Measurements from ENCODE around the gene GLIS1.

GLIS1 gene

DNA sequence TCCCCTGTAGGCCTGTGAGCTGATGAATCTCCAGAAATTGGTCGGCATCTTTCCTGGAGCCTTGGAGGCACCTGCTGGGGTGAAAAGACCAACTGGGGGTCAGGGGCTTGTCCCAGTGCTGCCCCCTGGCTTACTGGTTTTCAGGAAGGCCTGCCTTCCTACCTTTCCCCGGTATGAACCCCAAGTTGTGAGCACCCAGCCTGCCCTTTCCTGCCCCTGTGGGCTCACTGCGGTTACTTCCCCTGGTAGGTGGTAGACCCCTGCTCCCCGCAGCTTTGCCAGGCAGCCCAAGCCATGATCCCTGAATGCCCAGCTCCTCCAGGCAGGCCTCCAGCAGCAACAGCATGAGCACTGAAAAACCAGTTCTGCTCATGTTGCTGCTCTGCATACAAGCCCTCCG, 269.6 kb downstream of the GLIS1 start:
- H3K27ac ChIP-seq (ENCODE audit: low read depth, low read length): no peak overlapping the region
- H3K36me3 ChIP-seq (ENCODE audit: insufficient read depth, low read length): no peaks in the 10 kb centered on the region
- H3K4me1 ChIP-seq (ENCODE audit: insufficient read depth, low read length): no peaks in the 10 kb centered on the region
- H3K9me3 ChIP-seq (ENCODE audit: insufficient read depth, low read depth, low read length): no peaks in the 10 kb centered on the region
- 92% methylated on average over 5 of the region's 5 CpGs for WGBS
- H3K9ac ChIP-seq (ENCODE audit: low read depth, low read length): no peak overlapping the region
- no peaks in the 10 kb centered on the region for H3K27me3 ChIP-seq (ENCODE audit: insufficient read depth, low read length)
- H3K4me3 ChIP-seq (ENCODE audit: low read length): no peak overlapping the region

DNA sequence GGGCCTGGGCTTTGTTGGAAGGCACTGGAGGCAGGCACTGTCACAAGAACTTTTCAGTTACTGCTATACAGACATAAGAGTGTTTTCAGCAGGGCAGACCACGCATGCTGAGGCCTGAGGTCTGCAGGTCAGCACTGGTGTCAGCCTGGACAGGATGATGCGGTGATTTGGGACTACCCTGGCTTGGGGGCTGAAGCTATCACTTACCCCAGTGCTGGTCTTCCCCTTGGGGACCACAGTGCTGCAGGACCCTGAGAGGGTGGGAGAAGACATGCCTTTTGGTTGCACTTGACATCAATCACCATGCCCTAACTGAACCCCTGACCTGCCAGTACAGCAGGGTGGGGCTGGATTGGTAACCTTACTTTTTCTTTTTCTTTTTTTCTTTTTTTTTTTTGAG, 270.6 kb downstream of the GLIS1 start:
- WGBS: 99% methylated on average over 2 of the region's 2 CpGs
- Histone ChIP-seq H3K9me3 (ENCODE audit: insufficient read depth, low read depth, low read length) (no peaks in the 10 kb centered on the region), H3K9ac (ENCODE audit: low read depth, low read length) (no peak overlapping the region), H3K27me3 (ENCODE audit: insufficient read depth, low read length) (no peaks in the 10 kb centered on the region), H3K4me1 (ENCODE audit: insufficient read depth, low read length) (no peaks in the 10 kb centered on the region), H3K27ac (ENCODE audit: low read depth, low read length) (no peak overlapping the region), H3K4me3 (ENCODE audit: low read length) (no peak overlapping the region), H3K36me3 (ENCODE audit: insufficient read depth, low read length) (no peaks in the 10 kb centered on the region)

DNA sequence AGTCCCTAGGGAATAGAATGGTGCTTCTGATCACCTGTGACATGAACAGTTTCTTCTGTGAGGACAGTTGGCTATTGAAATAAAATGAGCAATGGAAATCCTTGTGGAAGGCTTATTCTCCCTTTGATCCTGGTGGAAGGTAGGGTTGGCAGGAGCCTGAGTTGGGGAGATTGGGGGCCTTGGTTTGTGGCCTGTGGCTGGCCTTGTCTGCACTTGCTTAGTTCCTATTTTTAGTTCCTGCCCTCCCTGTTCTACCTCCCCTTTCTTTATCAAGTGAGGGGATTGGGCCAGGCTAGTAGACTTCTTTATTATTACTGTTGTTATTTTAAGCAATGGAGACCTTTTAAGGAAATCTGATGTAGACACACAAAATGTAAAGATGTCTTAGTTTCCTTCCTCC, 271.6 kb downstream of the GLIS1 start:
- H3K9me3 ChIP-seq (ENCODE audit: insufficient read depth, low read depth, low read length): no peaks in the 10 kb centered on the region
- no peak overlapping the region for H3K4me3 ChIP-seq (ENCODE audit: low read length)
- no peaks in the 10 kb centered on the region for H3K27me3 ChIP-seq (ENCODE audit: insufficient read depth, low read length)
- H3K9ac ChIP-seq (ENCODE audit: low read depth, low read length): no peak overlapping the region
- no peaks in the 10 kb centered on the region for H3K36me3 ChIP-seq (ENCODE audit: insufficient read depth, low read length)
- H3K4me1 ChIP-seq (ENCODE audit: insufficient read depth, low read length): no peaks in the 10 kb centered on the region
- no peak overlapping the region for H3K27ac ChIP-seq (ENCODE audit: low read depth, low read length)

DNA sequence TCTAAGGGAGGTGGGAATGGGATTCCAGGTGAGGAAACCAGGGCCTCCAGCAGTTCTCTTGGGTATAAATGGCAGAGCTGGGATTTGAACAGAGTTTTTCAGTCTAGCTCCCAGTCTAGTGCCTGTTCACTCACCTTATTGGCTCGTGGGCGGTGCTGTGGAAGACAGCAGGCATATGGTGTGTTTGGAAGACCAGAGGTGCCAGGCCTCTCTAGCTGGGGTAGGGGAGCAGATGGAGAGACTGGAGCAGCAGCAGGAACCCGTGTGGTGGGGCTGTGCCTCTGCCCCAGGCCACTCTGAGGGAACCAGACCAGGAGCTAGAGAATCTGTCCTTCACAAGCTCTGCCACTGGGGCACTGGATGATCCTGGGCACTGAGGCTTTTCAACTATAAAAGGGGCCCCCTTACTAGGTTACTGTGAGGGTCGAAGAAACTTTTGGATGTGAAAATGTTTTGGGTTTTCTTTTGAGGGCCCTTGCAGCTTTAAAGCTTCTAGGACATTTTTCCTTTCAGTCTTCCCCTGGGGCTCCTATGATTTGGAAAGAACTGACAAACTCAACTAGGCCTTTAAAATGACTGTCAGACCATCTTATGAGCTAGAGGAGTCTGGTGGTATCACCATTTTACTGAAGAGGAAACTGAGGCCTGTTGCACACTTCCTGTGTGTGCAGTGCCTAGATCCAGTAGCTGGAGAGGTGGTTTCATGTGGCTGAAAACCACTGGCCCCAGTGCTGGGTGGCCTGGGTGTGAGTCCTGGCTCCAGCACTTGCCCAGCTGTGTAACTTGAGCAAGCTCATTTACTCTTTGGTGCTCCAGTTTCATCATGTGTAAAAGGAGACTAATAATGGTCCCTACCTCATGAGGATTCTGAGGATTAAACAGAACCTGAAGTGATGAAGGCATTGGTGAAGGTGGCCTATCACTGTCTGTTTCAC, 273.7 kb downstream of the GLIS1 start:
- no peak overlapping the region for H3K9ac ChIP-seq (ENCODE audit: low read depth, low read length)
- H3K4me3 ChIP-seq (ENCODE audit: low read length): no peak overlapping the region
- no peak overlapping the region for H3K27ac ChIP-seq (ENCODE audit: low read depth, low read length)
- no peaks in the 10 kb centered on the region for H3K36me3 ChIP-seq (ENCODE audit: insufficient read depth, low read length)
- H3K4me1 ChIP-seq (ENCODE audit: insufficient read depth, low read length): no peaks in the 10 kb centered on the region
- H3K9me3 ChIP-seq (ENCODE audit: insufficient read depth, low read depth, low read length): no peaks in the 10 kb centered on the region
- 76% methylated on average over 4 of the region's 4 CpGs for WGBS
- H3K27me3 ChIP-seq (ENCODE audit: insufficient read depth, low read length): no peaks in the 10 kb centered on the region; the same call in 1 of the 2 replicates

DNA sequence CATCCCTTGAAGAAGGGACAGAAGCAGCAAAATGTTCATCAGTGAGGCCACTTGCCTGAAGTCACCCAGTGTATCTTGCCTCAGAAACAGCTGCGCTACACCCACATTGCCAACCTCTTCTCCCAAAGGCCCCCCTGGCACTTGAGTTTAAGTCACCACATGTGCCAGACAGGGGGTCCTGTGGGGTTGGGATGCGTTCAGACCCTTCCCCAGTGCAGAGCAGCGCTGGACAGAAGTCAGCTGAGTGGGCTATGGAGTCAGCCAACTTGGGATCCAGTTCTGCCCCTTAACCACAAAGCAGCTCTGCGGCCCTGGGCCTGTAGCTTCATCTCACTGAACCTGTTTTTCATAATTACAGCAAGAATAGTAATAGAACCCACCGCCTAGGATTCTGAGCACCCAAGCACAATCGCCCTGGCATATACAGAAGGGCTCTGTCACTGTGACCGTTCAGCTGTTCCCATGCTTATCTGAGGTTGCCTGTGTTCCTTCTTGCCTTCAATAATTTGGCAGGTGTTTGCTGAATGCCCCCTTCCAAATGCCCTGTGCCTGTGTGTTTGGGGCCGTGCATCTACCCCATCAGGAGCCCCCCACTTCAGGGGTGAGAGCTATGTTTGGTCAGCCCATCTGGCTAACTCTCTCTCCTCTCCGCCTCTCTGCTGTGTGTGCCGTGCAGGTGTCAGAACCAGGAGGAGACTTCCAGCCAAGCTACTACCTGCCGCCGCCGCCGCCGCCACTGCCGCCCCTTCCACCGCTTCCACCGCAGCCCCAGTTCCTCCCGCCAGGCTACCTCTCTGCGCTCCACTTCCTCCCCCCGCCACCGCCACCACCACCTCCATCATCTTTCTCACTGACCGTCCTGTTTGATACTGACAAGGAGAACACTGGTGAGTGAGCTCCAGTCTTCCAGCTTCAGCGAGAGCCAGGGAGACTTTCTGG, 274.7 kb downstream of the GLIS1 start:
- Histone ChIP-seq H3K27me3 (ENCODE audit: insufficient read depth, low read length) (peaks cover 4% of the 10 kb centered on the region; the same call in 1 of the 2 replicates), H3K4me1 (ENCODE audit: insufficient read depth, low read length) (no peaks in the 10 kb centered on the region), H3K36me3 (ENCODE audit: insufficient read depth, low read length) (no peaks in the 10 kb centered on the region), H3K4me3 (ENCODE audit: low read length) (no peak overlapping the region), H3K9me3 (ENCODE audit: insufficient read depth, low read depth, low read length) (no peaks in the 10 kb centered on the region), H3K27ac (ENCODE audit: low read depth, low read length) (no peak overlapping the region), H3K9ac (ENCODE audit: low read depth, low read length) (no peak overlapping the region)
- WGBS: 92% methylated on average over 24 of the region's 24 CpGs

DNA sequence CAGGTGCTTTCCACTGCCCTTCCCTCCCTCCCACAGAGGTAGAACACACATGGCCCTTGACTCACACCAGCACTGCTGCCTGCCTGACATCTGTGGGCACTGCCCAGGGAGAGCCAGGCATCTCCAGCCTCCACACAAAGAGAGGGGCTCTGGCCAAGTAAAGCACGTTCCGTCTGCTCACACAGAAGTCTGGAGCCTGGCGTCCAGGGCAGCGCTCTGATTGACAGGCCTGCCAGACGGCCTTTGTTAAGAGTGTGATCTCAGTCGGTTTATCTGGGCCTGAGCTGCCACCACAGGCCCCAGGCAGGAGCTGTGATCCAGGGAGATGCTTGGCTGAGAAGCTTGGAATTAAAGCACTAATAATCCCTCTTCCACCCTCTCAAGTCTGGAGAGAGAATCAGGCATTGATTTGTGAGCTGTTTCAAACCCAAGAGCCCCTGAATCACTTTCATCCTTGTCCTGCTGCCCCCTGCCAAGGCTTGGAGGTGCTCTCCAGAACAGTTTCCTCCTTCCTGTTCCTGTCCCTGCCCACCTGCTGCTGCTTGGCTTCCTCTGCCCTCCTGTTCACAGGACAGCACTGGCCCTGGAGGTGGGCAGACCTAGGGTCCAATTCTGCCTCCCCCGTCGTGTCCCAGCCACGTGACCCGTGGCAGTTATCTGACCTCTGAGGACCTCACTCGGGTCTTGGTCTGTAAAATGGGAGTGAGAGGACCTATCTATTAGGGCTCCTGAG, 276.0 kb downstream of the GLIS1 start:
- WGBS: 86% methylated on average over 11 of the region's 11 CpGs
- no peak overlapping the region for H3K9ac ChIP-seq (ENCODE audit: low read depth, low read length)
- no peaks in the 10 kb centered on the region for H3K9me3 ChIP-seq (ENCODE audit: insufficient read depth, low read depth, low read length)
- H3K4me3 ChIP-seq (ENCODE audit: low read length): no peak overlapping the region
- peaks cover 4% of the 10 kb centered on the region; the same call in 1 of the 2 replicates for H3K27me3 ChIP-seq (ENCODE audit: insufficient read depth, low read length)
- H3K36me3 ChIP-seq (ENCODE audit: insufficient read depth, low read length): no peaks in the 10 kb centered on the region
- no peak overlapping the region for H3K27ac ChIP-seq (ENCODE audit: low read depth, low read length)
- H3K4me1 ChIP-seq (ENCODE audit: insufficient read depth, low read length): no peaks in the 10 kb centered on the region

DNA sequence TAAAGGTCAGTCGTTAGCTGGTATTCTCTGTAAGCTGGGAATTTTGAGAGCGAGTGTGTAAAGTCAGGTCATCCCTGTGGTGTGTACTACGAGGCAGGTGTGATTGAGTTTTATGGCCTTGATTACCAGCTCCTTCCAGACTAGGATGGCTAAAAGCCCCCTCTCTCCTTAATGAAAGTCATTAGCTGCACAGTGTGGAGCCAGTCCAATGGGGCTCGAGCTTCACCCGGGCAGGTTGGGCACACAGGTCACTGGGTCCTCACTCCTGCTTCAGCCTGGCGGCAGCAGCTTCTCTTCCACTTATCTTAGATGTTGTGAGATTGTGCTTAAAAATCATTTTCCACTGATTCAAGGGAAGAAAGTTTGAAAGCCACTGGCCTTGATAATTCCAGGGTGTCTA, 276.8 kb downstream of the GLIS1 start:
- 94% methylated on average over 6 of the region's 6 CpGs for WGBS
- H3K36me3 ChIP-seq (ENCODE audit: insufficient read depth, low read length): no peaks in the 10 kb centered on the region
- no peaks in the 10 kb centered on the region for H3K4me1 ChIP-seq (ENCODE audit: insufficient read depth, low read length)
- H3K9ac ChIP-seq (ENCODE audit: low read depth, low read length): no peak overlapping the region
- H3K9me3 ChIP-seq (ENCODE audit: insufficient read depth, low read depth, low read length): no peaks in the 10 kb centered on the region
- no peak overlapping the region for H3K27ac ChIP-seq (ENCODE audit: low read depth, low read length)
- H3K27me3 ChIP-seq (ENCODE audit: insufficient read depth, low read length): peaks cover 4% of the 10 kb centered on the region; the same call in 1 of the 2 replicates
- no peak overlapping the region for H3K4me3 ChIP-seq (ENCODE audit: low read length)

DNA sequence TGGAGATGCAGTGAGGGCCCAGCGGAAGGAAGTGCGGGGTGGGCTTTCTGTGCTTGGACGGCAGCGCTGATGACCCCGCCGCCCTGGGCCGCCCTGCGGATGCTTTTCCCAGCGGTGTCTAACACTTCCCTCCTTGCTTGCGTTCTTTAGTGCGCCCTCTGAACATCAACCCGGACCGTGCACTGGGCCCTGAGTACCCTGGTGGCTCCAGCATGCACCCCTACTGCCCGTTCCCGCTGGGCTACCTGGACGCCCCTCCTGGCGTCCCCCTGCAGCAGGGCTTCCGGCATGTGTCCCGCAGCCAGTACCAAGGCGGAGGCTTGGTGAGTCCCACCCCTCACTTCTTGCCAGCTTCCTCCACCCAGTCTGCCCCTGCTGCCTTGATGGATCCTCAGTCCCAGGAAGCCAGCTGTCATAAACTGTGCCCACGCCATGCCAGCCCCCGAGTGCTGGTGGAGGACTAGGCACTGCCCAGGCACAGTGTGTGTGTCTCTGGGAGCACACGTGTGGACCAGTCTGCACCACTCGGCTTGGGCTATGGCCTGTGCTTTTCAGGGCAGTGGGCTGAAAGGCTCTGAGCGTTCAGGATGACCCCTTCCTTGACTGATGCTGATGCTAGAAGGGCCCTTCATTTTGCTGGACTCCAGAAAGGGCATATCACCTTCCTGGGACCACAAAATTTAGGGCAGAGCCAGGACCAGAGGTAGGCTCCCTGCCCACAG, 277.5 kb downstream of the GLIS1 start:
- Histone ChIP-seq H3K9ac (ENCODE audit: low read depth, low read length) (no peak overlapping the region), H3K4me1 (ENCODE audit: insufficient read depth, low read length) (no peaks in the 10 kb centered on the region), H3K27ac (ENCODE audit: low read depth, low read length) (no peak overlapping the region), H3K36me3 (ENCODE audit: insufficient read depth, low read length) (no peaks in the 10 kb centered on the region), H3K27me3 (ENCODE audit: insufficient read depth, low read length) (peaks cover 4% of the 10 kb centered on the region; the same call in 1 of the 2 replicates), H3K4me3 (ENCODE audit: low read length) (no peak overlapping the region), H3K9me3 (ENCODE audit: insufficient read depth, low read depth, low read length) (no peaks in the 10 kb centered on the region)
- 95% methylated on average over 25 of the region's 25 CpGs for WGBS

DNA sequence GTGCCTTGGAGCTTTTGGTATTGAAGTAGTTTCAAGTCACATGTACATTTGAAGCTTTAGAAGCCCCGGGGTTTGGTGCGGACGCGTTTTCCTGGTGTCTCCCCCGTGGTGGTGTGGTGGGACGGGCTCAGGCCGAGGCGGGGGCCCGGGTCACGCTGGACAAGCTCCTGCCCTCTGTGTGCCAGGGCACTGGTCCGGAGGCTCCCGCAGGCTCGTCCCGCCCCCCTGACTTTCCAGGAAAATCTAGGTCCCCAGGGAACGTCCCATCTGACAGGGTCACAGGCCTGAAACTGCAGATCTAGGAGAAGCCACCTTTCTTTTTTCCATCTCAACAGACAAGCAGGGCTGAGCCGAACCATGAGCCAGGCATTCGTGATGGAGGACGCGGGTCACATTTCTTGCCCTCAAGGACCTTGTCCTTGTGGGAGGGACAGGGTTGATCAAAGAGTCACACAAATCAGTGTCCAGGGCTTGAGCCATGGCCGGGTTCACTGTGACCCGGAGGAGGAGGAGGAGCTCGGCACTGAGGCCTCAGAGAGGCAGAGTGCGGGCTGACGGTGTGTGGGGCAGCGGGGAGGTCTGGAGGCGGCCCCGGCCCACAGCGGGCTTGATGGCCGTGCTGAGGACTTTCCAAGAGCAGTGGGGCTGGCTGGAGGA, 278.2 kb downstream of the GLIS1 start:
- Histone ChIP-seq H3K27ac (ENCODE audit: low read depth, low read length) (no peak overlapping the region), H3K27me3 (ENCODE audit: insufficient read depth, low read length) (peaks cover 4% of the 10 kb centered on the region; the same call in 1 of the 2 replicates), H3K9me3 (ENCODE audit: insufficient read depth, low read depth, low read length) (no peaks in the 10 kb centered on the region), H3K36me3 (ENCODE audit: insufficient read depth, low read length) (no peaks in the 10 kb centered on the region), H3K9ac (ENCODE audit: low read depth, low read length) (no peak overlapping the region), H3K4me1 (ENCODE audit: insufficient read depth, low read length) (no peaks in the 10 kb centered on the region), H3K4me3 (ENCODE audit: low read length) (no peak overlapping the region)
- WGBS: 93% methylated on average over 29 of the region's 29 CpGs

DNA sequence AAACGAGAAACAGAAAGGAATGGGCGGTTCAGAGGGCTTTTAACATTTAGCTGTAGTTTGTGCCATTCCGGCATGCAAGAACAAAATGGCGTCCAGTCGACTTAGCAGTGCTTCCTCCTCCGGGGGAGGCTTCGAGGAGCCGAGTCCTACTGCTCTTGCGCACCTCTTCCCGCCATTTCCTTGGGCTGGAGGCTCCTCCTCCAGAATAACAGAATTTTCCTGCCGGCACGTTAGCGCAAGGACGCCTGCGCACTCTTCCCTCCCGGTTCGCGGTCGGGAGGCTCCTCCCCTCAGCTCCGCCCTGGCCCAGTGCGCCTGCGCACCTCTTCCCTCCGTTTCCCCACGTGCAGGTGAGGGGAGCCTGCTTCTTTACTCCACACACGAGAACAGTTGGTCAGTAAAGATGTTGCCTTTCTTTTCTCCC, 278.7 kb downstream of the GLIS1 start:
- H3K9ac ChIP-seq (ENCODE audit: low read depth, low read length): no peak overlapping the region
- H3K4me1 ChIP-seq (ENCODE audit: insufficient read depth, low read length): no peaks in the 10 kb centered on the region
- H3K9me3 ChIP-seq (ENCODE audit: insufficient read depth, low read depth, low read length): no peaks in the 10 kb centered on the region
- 95% methylated on average over 25 of the region's 25 CpGs for WGBS
- no peak overlapping the region for H3K27ac ChIP-seq (ENCODE audit: low read depth, low read length)
- no peak overlapping the region for H3K4me3 ChIP-seq (ENCODE audit: low read length)
- H3K27me3 ChIP-seq (ENCODE audit: insufficient read depth, low read length): peaks cover 4% of the 10 kb centered on the region; the same call in 1 of the 2 replicates
- no peaks in the 10 kb centered on the region for H3K36me3 ChIP-seq (ENCODE audit: insufficient read depth, low read length)

Data from HUES64 (cell line).